RWPE2 (cell line): ENCODE results near the gene CALHM1.

Experiments used
- ATAC-seq: fragments of 200-7000 bp; cut with Tn5 transposase; 3 replicates; pipeline ENCODE4 v1.9.1; 2021; ENCODE audit warnings: low read depth
- DNase-seq: peaks from one replicate; pipeline ENCODE4 v3.0.0-alpha.2; 2020; ENCODE audit warnings: low spot score
- H3K27ac ChIP-seq: fragments of 450-650 bp; 2 replicates; pipeline ENCODE4 v1.5.1; 2017; ENCODE audit warnings: mild to moderate bottlenecking; ENCODE audit not compliant: poor library complexity, severe bottlenecking
- H3K27me3 ChIP-seq: fragments of 250-450 bp; sonication (Bioruptor Pico); 2 replicates; pipeline ENCODE4 v1.5.1; 2021; ENCODE audit warnings: mild to moderate bottlenecking, moderate library complexity; ENCODE audit not compliant: insufficient read depth, poor library complexity, severe bottlenecking
- H3K36me3 ChIP-seq: fragments of 250-450 bp; sonication (Bioruptor Pico); 2 replicates; pipeline ENCODE4 v1.5.1; 2020; ENCODE audit warnings: low read depth, mild to moderate bottlenecking, moderate library complexity
- H3K4me1 ChIP-seq: fragments of 250-450 bp; sonication (Bioruptor Pico); 2 replicates; pipeline ENCODE4 v1.5.1; 2021; ENCODE audit warnings: mild to moderate bottlenecking, moderate library complexity; ENCODE audit not compliant: insufficient read depth, poor library complexity, severe bottlenecking
- H3K4me3 ChIP-seq: fragments of 250-450 bp; sonication (Bioruptor Pico); 2 replicates; pipeline ENCODE4 v1.5.1; 2021; ENCODE audit warnings: mild to moderate bottlenecking, moderate library complexity; ENCODE audit not compliant: severe bottlenecking
- H3K9me3 ChIP-seq: fragments of 250-450 bp; sonication (Bioruptor Pico); 2 replicates; pipeline ENCODE4 v1.5.1; 2021; ENCODE audit warnings: mild to moderate bottlenecking, moderate library complexity; ENCODE audit not compliant: severe bottlenecking
- CTCF ChIP-seq: fragments of 450-650 bp; IDR thresholded peaks from one replicate; pipeline ENCODE4 v1.5.1; 2017; ENCODE audit warnings: mild to moderate bottlenecking, moderate library complexity; ENCODE audit not compliant: poor library complexity, severe bottlenecking

The CALHM1 gene

DNA sequence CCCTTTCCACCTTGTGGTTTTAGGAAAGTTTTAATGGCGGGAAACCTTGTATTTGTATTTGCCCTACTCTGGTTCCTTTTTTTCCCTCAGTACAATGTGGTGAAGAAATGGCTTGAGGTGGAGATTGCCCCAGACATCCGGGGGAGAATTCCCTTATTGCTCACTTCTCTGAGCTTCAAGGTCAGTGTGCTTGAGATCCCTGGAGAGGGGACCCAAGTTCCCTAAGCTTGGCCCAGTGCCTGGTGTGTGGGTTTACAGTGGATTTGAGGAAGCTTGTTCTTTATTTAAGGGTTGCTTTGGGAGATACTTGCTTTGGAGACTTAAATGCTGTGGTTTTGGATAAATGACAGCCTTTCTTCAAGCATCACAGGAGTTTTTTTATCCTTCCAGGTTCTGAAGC, 24.8 kb downstream of the CALHM1 start:
- Histone ChIP-seq H3K36me3 (peaks cover 99% of the 10 kb centered on the region), H3K27me3 (no peaks in the 10 kb centered on the region), H3K4me3 (no peak overlapping the region), H3K9me3 (no peaks in the 10 kb centered on the region), H3K27ac (no peak overlapping the region), H3K4me1 (no peaks in the 10 kb centered on the region)
- ATAC-seq (no peak), DNase-seq (no peak)
- no peak for TF ChIP-seq CTCF

GRCh38 chr10:103431902-103432301, 26.8 kb downstream of the CALHM1 start:
- H3K27ac ChIP-seq, result no peak overlapping the region
- H3K9me3 ChIP-seq, result no peaks in the 10 kb centered on the region
- peaks cover 98% of the 10 kb centered on the region for H3K36me3 ChIP-seq
- no peak for ATAC-seq
- no peaks in the 10 kb centered on the region for H3K4me1 ChIP-seq
- no peak overlapping the region for H3K4me3 ChIP-seq
- no peak for TF ChIP-seq CTCF
- no peak for DNase-seq
- no peaks in the 10 kb centered on the region for H3K27me3 ChIP-seq

DNA sequence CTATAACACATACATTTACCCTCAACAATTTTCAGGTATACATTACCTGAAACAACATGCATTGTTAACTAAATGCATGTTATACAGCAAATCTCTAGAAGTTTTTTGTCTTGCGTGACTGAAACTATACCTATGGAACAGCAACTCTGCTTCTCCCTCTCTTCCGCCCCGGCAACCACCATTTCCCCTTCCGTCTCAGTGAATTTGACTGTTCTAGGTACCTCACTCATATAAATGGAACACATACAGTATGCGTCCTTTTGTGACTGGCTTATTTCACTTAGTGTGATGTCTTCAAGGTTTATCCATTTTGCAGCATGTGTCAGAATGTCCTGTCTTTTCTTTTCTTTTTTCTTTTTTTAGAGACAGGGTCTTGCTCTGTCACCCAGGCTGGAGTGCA, 29.1 kb downstream of the CALHM1 start:
- no peak for TF ChIP-seq CTCF
- no peaks in the 10 kb centered on the region for H3K4me1 ChIP-seq
- H3K27ac ChIP-seq, result no peak overlapping the region
- H3K27me3 ChIP-seq, result no peaks in the 10 kb centered on the region
- no peak overlapping the region for H3K4me3 ChIP-seq
- no peak for DNase-seq
- ATAC-seq, result no peak
- no peaks in the 10 kb centered on the region for H3K9me3 ChIP-seq
- H3K36me3 ChIP-seq, result peaks cover 96% of the 10 kb centered on the region

- no peak for DNase-seq
- H3K27ac ChIP-seq, result no peak overlapping the region
- peaks cover 96% of the 10 kb centered on the region for H3K36me3 ChIP-seq
These were observed 29.6 kb downstream of the CALHM1 start for GRCh38 chr10:103428989-103429643.

More at GRCh38 chr10:103428989-103429643, 29.6 kb downstream of the CALHM1 start:
- no peak for TF ChIP-seq CTCF
- no peak for ATAC-seq
- Histone ChIP-seq H3K4me3 (no peak overlapping the region), H3K9me3 (no peaks in the 10 kb centered on the region), H3K27me3 (no peaks in the 10 kb centered on the region), H3K4me1 (no peaks in the 10 kb centered on the region)
